Stomach (tissue), 9 donors: ENCODE measurements around the gene NEUROG1. TPM values are rescaled to one million over a fixed set of nuclear protein-coding genes. Genes with fewer than 3 reads are reported as not detected.

Experiments
- DNase-seq, 2 donors: peaks; one replicate each; pipeline versions ENCODE4 v3.0.0 to v3.0.0-alpha.2; 2013 to 2019
- H3K27ac ChIP-seq, 5 donors: fragments of 200-600 bp in 4 of 5; sonication (generic) in 4 of 5; one replicate each; pipeline ENCODE4 v1.5.1; 2013 to 2019; ENCODE audit warnings: mild to moderate bottlenecking in 1 of 5, moderate library complexity in 1 of 5
- H3K27me3 ChIP-seq, 3 donors: fragments of 200-600 bp; sonication (generic); one replicate each; pipeline ENCODE4 v1.5.1; 2017 to 2019; ENCODE audit warnings: mixed run types in 1 of 3
- H3K36me3 ChIP-seq, 4 donors: fragments of 200-600 bp; sonication (generic); 1 replicate in 3 of 4; 2 replicates in 1 of 4; pipeline ENCODE4 v1.5.1; 2016 to 2019
- H3K4me1 ChIP-seq, 4 donors: fragments of 200-600 bp; sonication (generic); one replicate each; pipeline ENCODE4 v1.5.1; 2016 to 2019
- H3K4me3 ChIP-seq, 4 donors: fragments of 200-600 bp; sonication (generic) in 3 of 4; one replicate each; pipeline ENCODE4 v1.5.1; 2016 to 2019; ENCODE audit warnings: mild to moderate bottlenecking in 1 of 4
- H3K9me3 ChIP-seq, 4 donors: fragments of 200-600 bp; sonication (generic); one replicate each; pipeline ENCODE4 v1.5.1; 2016 to 2019
- EP300 ChIP-seq: sonication (generic); formaldehyde crosslinking; IDR thresholded peaks from one replicate; pipeline ENCODE4 v1.6.1; 2017; ENCODE audit warnings: antibody characterized with exemption
- POLR2A ChIP-seq, 4 donors: fragments of 450-650 bp; IDR thresholded peaks; one replicate each; pipeline ENCODE4 v1.6.1; 2016; ENCODE audit warnings: antibody characterized with exemption in 4 of 4, control low read depth in 2 of 4, mild to moderate bottlenecking in 1 of 4, moderate library complexity in 1 of 4
- POLR2AphosphoS5 ChIP-seq, 3 donors: sonication (generic); formaldehyde crosslinking; IDR thresholded peaks; one replicate each; pipeline ENCODE4 v1.6.1; 2016; ENCODE audit warnings: antibody characterized with exemption in 3 of 3
- WGBS, 5 donors: extraction: QIAGEN DNeasy Blood & Tissue Kit in 3 of 5; methylation state at CpG; one replicate each; pipeline versions ENCODE4 v1.1.5 to v1.1.7; 2013 to 2018; 5-methylcytosine and 5-hydroxymethylcytosine counted together
- intact Hi-C: fragments of 100-400 bp; cut with DNase I; formaldehyde crosslinking; loops from one replicate; pipeline ENCODE4 v1.15.1; 2023; ENCODE audit warnings: low total_unique reads
- polyA plus RNA-seq, 3 donors: library from polyadenylated mRNA; stranded (reverse); fragments of 200-250 nt; gene quantifications; one replicate each; pipeline ENCODE4 v1.2.3, GENCODE V29; 2013
- total RNA-seq, 5 donors: library from RNA; depleted of rRNA; stranded (reverse); fragments of >200 nt; gene quantifications; one replicate each; pipeline versions ENCODE4 v1.1.0 to v1.2.3, GENCODE V29; 2014 to 2016
- TF ChIP-seq, protein P1 (sequence below), 7 experiments: fragments of 450-650 bp in 4 of 7; fragments of 200-600 bp in 3 of 7; sonication (generic) in 3 of 7; IDR thresholded peaks; one replicate each; pipeline ENCODE4 v1.5.1; 2016 to 2019; ENCODE audit warnings: antibody characterized with exemption in 7 of 7, control low read depth in 2 of 7, mild to moderate bottlenecking in 1 of 7
- donor health status: healthy with polysubstance abuse.
- donor health status: Bipolar disorder and iron deficiency.
- donor health status: healthy.

The NEUROG1 gene
- total and polyA plus RNA-seq, 8 donors = not detected

DNA sequence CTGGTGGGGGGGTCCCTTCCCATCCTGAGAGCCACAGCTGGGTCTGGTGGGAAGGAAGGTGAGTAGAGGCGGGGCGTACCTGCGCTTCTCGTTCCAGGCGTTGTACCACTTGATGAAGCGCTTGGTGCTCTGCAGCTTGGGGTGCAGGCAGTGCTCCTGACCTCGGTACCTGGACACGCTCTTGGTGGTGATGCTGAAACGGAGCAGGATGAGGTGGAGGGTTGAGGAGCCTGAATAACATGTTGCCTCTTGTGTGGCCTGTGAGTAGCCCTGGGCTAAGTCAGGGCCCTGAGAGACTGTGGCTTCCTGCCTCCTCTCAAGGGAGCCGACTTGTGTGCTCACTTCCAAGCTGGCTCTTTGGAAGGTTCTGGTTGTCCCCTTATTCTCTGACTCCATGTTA, 38.7 kb upstream of the NEUROG1 start:
- H3K27me3 ChIP-seq = peaks cover 4 to 53% (median 24%) of the 10 kb centered on the region in 3 donors
- H3K4me3 ChIP-seq = no peak overlapping the region
- WGBS, 5 donors = 85 to 92% (median 90%) methylated on average over 10 of the region's 10 CpGs
- no peak overlapping the region for H3K27ac ChIP-seq
- no peak for DNase-seq
- H3K4me1 ChIP-seq = peaks cover 0 to 14% (median 6%) of the 10 kb centered on the region in 4 donors
- H3K9me3 ChIP-seq = no peaks in the 10 kb centered on the region
- no peaks in the 10 kb centered on the region for H3K36me3 ChIP-seq
- intact Hi-C loops = no loop called here
- no peak for TF ChIP-seq POLR2A (IDR thresholded peaks at IDR 0.05)
- TF ChIP-seq, protein P1, sequence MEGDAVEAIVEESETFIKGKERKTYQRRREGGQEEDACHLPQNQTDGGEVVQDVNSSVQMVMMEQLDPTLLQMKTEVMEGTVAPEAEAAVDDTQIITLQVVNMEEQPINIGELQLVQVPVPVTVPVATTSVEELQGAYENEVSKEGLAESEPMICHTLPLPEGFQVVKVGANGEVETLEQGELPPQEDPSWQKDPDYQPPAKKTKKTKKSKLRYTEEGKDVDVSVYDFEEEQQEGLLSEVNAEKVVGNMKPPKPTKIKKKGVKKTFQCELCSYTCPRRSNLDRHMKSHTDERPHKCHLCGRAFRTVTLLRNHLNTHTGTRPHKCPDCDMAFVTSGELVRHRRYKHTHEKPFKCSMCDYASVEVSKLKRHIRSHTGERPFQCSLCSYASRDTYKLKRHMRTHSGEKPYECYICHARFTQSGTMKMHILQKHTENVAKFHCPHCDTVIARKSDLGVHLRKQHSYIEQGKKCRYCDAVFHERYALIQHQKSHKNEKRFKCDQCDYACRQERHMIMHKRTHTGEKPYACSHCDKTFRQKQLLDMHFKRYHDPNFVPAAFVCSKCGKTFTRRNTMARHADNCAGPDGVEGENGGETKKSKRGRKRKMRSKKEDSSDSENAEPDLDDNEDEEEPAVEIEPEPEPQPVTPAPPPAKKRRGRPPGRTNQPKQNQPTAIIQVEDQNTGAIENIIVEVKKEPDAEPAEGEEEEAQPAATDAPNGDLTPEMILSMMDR (IDR thresholded peaks at IDR 0.05) = no peak
- no peak for TF ChIP-seq EP300
- no peak for TF ChIP-seq POLR2AphosphoS5 (IDR thresholded peaks at IDR 0.05)

DNA sequence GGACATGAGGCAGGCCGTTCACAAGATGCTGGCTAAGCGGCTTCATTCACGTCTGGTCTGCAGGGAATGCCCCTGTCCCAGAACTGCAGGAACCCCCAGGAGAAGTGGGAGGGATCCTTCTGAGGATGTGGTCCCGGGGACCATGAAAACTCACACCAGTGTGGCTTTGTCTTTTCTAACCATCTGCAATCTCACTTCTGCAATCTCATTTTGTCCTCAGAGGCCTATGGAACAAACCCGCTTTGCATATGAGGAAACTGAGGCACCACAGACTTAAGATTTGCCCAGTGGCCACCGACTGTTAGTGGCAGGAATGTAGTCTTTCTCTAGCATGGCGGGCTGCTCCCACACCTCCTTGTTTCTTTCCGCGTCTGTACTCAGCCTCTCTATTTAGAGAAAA, 36.1 kb upstream of the NEUROG1 start:
- H3K36me3 ChIP-seq = no peaks in the 10 kb centered on the region
- TF ChIP-seq, protein P1 (IDR thresholded peaks at IDR 0.05) = no peak
- TF ChIP-seq POLR2A (IDR thresholded peaks at IDR 0.05) = no peak
- TF ChIP-seq POLR2AphosphoS5 (IDR thresholded peaks at IDR 0.05) = no peak
- TF ChIP-seq EP300 = no peak
- no peak for DNase-seq
- intact Hi-C loops = no loop called here
- H3K9me3 ChIP-seq = no peaks in the 10 kb centered on the region
- no peak overlapping the region for H3K27ac ChIP-seq
- WGBS, 5 donors = 78 to 88% (median 82%) methylated on average over 8 to 9 of the region's 9 CpGs
- peaks cover 0 to 27% (median under 1%) of the 10 kb centered on the region in 3 donors for H3K27me3 ChIP-seq
- no peaks in the 10 kb centered on the region for H3K4me1 ChIP-seq
- H3K4me3 ChIP-seq = no peak overlapping the region

DNA sequence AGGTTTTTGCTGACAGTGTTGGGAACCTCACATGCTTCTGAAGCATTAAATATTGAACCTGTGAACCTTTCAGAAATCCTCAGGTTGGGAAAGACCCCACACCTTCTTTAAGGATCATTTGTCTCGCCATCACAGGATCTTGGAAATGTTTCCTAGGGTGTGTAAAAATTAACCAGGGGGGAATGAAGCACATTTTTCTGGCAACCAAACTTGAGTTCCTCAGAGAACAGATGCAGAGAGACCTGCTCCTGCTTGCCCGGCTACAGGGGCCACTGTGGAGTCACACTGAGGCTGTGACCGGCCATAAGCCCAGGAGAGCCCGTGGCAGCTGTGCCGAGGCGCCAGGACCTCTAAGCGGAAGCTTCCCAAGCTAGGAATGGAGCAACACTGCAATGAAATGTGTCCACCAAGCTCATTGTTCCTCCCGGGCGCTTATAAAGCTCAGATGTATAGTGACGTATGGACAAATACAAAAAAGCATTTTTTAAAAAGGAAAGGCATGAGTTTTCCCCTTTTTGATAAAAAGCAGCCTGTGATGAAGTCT, 35.4 kb upstream of the NEUROG1 start:
- Histone ChIP-seq H3K9me3 (no peaks in the 10 kb centered on the region), H3K27ac (no peak overlapping the region), H3K36me3 (no peaks in the 10 kb centered on the region), H3K4me3 (no peak overlapping the region), H3K4me1 (no peaks in the 10 kb centered on the region), H3K27me3 (peaks cover 0 to 19% (median 0%) of the 10 kb centered on the region in 3 donors)
- no peak for DNase-seq
- TF ChIP-seq, protein P1 (IDR thresholded peaks at IDR 0.05) = no peak
- no peak for TF ChIP-seq POLR2AphosphoS5 (IDR thresholded peaks at IDR 0.05)
- no peak for TF ChIP-seq POLR2A (IDR thresholded peaks at IDR 0.05)
- TF ChIP-seq EP300 = no peak
- 68 to 84% (median 75%) methylated on average over 7 to 10 of the region's 10 CpGs for WGBS, 5 donors
- intact Hi-C loops = no loop called here

DNA sequence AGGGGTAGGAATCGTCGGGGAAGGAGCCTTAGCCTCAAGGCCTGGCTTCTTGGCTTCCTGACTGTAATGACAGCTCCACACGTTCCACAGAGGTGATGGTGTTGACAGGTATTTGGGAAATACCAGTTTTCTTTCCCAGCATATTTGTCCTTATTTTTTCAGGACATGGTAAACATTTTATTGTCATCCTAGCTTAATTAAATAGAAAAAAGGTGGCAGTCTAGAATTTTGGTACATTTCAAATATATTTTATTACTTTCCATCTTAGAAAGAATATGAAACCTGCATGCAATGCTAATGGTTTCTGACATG, 34.6 kb upstream of the NEUROG1 start:
- Histone ChIP-seq H3K27me3 (peaks cover 0 to 16% (median 0%) of the 10 kb centered on the region in 3 donors), H3K9me3 (no peaks in the 10 kb centered on the region), H3K4me3 (no peak overlapping the region), H3K27ac (no peak overlapping the region), H3K36me3 (no peaks in the 10 kb centered on the region), H3K4me1 (no peaks in the 10 kb centered on the region)
- intact Hi-C loops = no loop called here
- DNase-seq = no peak
- 16 to 29% (median 22%) methylated on average over 3 of the region's 3 CpGs for WGBS, 5 donors
- TF ChIP-seq POLR2A (IDR thresholded peaks at IDR 0.05) (no peak), POLR2AphosphoS5 (IDR thresholded peaks at IDR 0.05) (no peak), EP300 (no peak)
- TF ChIP-seq, protein P1 (IDR thresholded peaks at IDR 0.05) = no peak
